Prostate gland (tissue), 2 donors: Measurements from ENCODE around the gene PPP1R15B. TPM values are rescaled to one million over a fixed set of nuclear protein-coding genes. Genes with fewer than 3 reads are reported as not detected.

Source experiments
- DNase-seq: peaks from one replicate; pipeline ENCODE4 v3.0.0-alpha.2; 2019; ENCODE audit warnings: low spot score
- H3K27ac ChIP-seq, 2 donors: fragments of 200-600 bp; sonication (generic); 2 replicates each; pipeline ENCODE4 v1.5.1; 2017 to 2019
- H3K27me3 ChIP-seq: fragments of 200-600 bp; sonication (generic); replicated peaks from 2 replicates; pipeline ENCODE4 v1.5.1; 2019; ENCODE audit not compliant: insufficient read depth
- H3K36me3 ChIP-seq, 2 donors: fragments of 200-600 bp; sonication (generic); 1 replicate in 1 of 2; 2 replicates in 1 of 2; pipeline versions ENCODE4 v1.5.1 to v1.8.1; 2017 to 2019
- H3K4me1 ChIP-seq: fragments of 200-600 bp; sonication (generic); replicated peaks from 2 replicates; pipeline ENCODE4 v1.5.1; 2019
- H3K4me3 ChIP-seq, 2 donors: fragments of 200-600 bp; sonication (generic); 2 replicates each; pipeline ENCODE4 v1.5.1; 2017 to 2019
- H3K9me3 ChIP-seq: fragments of 200-600 bp; sonication (generic); 2 replicates; pipeline ENCODE4 v1.5.1; 2017
- POLR2A ChIP-seq: fragments of 450-650 bp; IDR thresholded peaks from one replicate; pipeline ENCODE4 v1.6.1; 2016; ENCODE audit warnings: antibody characterized with exemption, mild to moderate bottlenecking
- POLR2AphosphoS5 ChIP-seq: sonication (generic); formaldehyde crosslinking; IDR thresholded peaks from one replicate; pipeline ENCODE4 v1.6.1; 2017; ENCODE audit warnings: antibody characterized with exemption
- WGBS: methylation state at CpG from one replicate; pipeline ENCODE4 v1.1.5; 2018; 5-methylcytosine and 5-hydroxymethylcytosine counted together
- intact Hi-C: fragments of 100-400 bp; cut with DNase I; formaldehyde crosslinking; loops from one replicate; pipeline ENCODE4 v1.14.2; 2022
- total RNA-seq, 2 donors: library from RNA; depleted of rRNA; stranded (reverse); fragments of >200 nt; gene quantifications; one replicate each; pipeline ENCODE4 v1.1.0, GENCODE V29; 2016
- TF ChIP-seq, protein P1 (sequence below), 4 experiments: fragments of 200-600 bp in 2 of 4; fragments of 450-650 bp in 2 of 4; sonication (generic) in 2 of 4; IDR thresholded peaks; 1 replicate in 3 of 4; 2 replicates in 1 of 4; pipeline ENCODE4 v1.5.1; 2016 to 2019; ENCODE audit warnings: antibody characterized with exemption in 4 of 4, mild to moderate bottlenecking in 2 of 4, moderate library complexity in 2 of 4

PPP1R15B gene
- total RNA-seq, 2 donors from 2014 or later: 43.5 to 45.0 TPM

DNA sequence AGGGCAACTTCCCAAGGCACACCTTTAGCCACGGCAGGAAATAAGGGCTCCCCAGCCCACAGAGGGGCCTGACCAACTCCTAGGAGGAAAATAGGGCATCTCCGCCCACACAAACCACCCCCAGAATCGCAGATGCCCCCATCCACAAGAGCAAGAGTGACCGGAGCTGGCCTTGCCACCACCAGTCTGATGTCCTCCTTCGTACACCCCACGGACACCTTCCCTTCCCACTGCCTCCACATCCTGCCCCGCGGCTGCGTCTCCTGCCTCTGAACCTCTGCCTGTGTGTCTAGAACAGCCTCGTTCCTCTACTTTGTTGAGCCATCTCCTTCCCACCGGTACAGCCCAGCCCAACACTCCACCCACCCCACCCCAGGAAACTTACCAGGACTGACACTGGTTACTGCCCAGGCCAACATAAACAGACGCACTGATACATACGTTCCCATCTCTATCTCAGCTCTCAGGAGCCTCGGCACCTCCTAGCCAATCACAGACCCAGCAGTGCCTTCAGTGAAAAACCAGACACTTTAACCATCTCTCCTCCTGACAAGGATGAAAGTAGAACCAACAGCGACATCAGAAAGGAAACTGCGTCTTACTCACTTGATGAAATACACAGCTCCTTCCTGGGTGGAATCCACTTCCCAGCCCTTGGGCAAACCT is 44.3 kb downstream of the PPP1R15B start:
- Histone ChIP-seq H3K27ac (no peak overlapping the region), H3K36me3 (no peaks in the 10 kb centered on the region), H3K4me1 (peaks cover 7% of the 10 kb centered on the region), H3K4me3 (no peak overlapping the region), H3K9me3 (no peaks in the 10 kb centered on the region), H3K27me3 (no peaks in the 10 kb centered on the region)
- no peak for DNase-seq
- intact Hi-C loops: loop anchor here (5.0 kb wide), 1 partner anchor 135 kb away; no protein-coding TSS in a partner anchor
- 82% methylated on average over 16 of the region's 16 CpGs for WGBS
- TF ChIP-seq POLR2AphosphoS5: no peak

DNA sequence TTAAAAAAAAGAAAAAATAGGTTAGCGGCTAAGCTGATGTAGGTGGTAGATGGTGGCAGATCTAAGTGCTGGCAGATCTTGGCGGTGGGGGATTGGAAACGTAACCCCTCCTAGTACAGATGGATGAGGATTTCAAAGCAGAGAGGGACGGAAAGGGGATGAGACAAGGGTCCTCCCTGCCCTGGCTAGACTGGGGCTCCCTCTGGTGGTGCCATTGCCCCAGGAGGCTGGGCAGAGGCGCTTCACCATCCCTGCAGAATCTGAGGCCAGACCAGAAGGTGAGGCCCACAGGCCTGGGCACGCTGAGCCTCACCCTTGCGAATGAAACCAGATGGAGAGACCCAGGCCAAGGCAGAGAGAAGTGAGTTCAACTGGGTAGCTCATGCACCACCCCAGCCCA is 44.9 kb downstream of the PPP1R15B start:
- no peaks in the 10 kb centered on the region for H3K9me3 ChIP-seq
- H3K27me3 ChIP-seq: no peaks in the 10 kb centered on the region
- H3K27ac ChIP-seq: no peak overlapping the region
- H3K4me1 ChIP-seq: peaks cover 7% of the 10 kb centered on the region
- intact Hi-C loops: loop anchor here (5.0 kb wide), 1 partner anchor 136 kb away; no protein-coding TSS in a partner anchor
- no peaks in the 10 kb centered on the region for H3K36me3 ChIP-seq
- DNase-seq: no peak
- H3K4me3 ChIP-seq: no peak overlapping the region
- WGBS: 83% methylated on average over 7 of the region's 7 CpGs
- TF ChIP-seq, protein P1, sequence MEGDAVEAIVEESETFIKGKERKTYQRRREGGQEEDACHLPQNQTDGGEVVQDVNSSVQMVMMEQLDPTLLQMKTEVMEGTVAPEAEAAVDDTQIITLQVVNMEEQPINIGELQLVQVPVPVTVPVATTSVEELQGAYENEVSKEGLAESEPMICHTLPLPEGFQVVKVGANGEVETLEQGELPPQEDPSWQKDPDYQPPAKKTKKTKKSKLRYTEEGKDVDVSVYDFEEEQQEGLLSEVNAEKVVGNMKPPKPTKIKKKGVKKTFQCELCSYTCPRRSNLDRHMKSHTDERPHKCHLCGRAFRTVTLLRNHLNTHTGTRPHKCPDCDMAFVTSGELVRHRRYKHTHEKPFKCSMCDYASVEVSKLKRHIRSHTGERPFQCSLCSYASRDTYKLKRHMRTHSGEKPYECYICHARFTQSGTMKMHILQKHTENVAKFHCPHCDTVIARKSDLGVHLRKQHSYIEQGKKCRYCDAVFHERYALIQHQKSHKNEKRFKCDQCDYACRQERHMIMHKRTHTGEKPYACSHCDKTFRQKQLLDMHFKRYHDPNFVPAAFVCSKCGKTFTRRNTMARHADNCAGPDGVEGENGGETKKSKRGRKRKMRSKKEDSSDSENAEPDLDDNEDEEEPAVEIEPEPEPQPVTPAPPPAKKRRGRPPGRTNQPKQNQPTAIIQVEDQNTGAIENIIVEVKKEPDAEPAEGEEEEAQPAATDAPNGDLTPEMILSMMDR (IDR thresholded peaks at IDR 0.05): peak in 1 of 4 experiments; percentile 39
- TF ChIP-seq POLR2AphosphoS5: no peak

DNA sequence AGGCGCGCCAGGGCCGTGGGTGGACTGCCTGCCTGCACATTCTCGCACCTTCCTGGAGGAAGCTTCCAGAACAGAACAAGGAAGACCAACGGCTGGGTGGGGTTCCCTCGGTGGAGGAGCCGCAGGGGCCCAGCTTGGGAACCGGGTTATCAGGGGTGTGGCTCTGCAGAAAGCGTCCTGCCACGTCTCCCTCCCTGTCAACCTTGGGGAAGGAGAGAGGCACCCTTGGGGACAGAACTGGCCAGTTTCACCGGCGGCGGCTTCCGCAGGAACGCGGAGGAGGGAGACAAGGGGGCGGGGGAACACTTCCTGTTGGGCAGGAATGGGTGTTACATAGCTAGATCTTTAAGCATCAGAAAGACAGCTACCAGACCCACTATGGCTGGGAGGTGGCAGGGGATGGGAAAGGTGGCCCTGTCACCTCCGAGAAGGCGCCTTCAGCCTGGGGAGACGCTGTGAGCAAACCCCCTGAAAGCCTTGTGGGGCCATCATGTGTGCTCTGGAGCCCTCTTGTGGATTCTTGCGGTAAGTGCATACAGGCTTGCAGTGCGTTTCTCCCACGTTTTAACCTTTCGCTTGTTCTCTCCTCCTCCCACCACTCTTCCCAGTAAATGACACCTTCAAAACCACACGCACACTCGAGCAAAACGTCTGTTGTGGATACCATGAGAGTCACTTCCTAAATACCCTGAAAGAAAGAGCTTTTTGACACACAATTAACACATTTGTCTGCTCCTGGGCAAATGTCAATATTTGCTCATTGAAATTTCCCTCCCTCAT is 48.1 kb downstream of the PPP1R15B start:
- intact Hi-C loops: loop anchor here (1.0 to 5.0 kb wide), 4 partner anchors 105 to 496 kb away; partner anchors contain the start of gene GOLT1A
- peaks cover 7% of the 10 kb centered on the region for H3K4me1 ChIP-seq
- no peaks in the 10 kb centered on the region for H3K27me3 ChIP-seq
- no peaks in the 10 kb centered on the region for H3K36me3 ChIP-seq
- peak overlapping the region; percentile 18 to 20 for H3K4me3 ChIP-seq
- H3K27ac ChIP-seq: peak overlapping the region; percentile 64
- no peak for TF ChIP-seq POLR2A
- TF ChIP-seq, protein P1 (IDR thresholded peaks at IDR 0.05): peak; percentile 95 to 98 (median 96)
- TF ChIP-seq POLR2AphosphoS5: peak; percentile 60
- WGBS: under 1% methylated on average over 27 of the region's 27 CpGs
- peak; percentile 62 for DNase-seq
- H3K9me3 ChIP-seq: no peaks in the 10 kb centered on the region

DNA sequence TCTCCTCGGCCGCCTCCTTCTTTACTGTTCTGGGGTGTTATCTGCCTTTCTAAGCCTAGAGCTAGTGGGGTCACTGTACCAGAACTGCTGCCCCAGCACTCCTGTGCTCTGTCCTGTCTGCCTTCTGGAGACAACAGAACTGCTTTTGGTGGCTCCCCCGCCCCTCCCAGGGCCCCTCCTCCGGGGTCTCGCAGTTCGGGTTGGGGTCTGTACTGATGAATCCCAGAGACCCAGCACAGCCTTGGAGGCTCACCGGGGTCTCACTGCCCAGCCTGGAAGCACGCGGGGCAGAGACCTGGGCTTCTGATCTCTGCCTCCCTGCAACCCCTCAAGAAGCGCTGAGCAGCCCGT is 48.7 kb downstream of the PPP1R15B start:
- peaks cover 7% of the 10 kb centered on the region for H3K4me1 ChIP-seq
- no peak for DNase-seq
- H3K27ac ChIP-seq: peak overlapping the region; percentile 64
- H3K36me3 ChIP-seq: no peaks in the 10 kb centered on the region
- WGBS: 35% methylated on average over 11 of the region's 11 CpGs
- H3K9me3 ChIP-seq: no peaks in the 10 kb centered on the region
- H3K27me3 ChIP-seq: no peaks in the 10 kb centered on the region
- TF ChIP-seq POLR2AphosphoS5: no peak
- TF ChIP-seq, protein P1 (IDR thresholded peaks at IDR 0.05): no peak
- TF ChIP-seq POLR2A: no peak
- H3K4me3 ChIP-seq: peak overlapping the region; percentile 18 to 20
- intact Hi-C loops: loop anchor here (1.0 to 5.0 kb wide), 4 partner anchors 105 to 496 kb away; partner anchors contain the start of gene GOLT1A

DNA sequence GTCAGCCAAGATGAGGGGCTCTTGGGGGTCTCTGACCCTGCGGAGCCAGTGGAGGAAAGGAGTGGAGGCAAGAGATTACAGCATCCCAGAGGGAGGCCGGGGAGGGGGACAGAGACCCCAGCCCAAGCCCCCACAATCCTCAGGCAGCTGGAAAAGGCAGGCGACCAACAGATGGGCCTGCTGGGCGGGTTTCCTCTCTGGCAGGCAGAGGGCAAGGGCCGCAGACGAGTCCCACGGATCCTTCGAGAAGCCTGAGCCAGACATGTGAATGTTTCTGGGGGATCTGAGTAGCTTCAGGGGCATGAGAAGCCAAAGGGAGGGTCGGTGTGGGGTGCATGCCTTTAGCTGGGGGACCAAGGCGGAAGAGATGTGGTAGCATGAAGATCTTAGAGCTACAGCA is 49.8 kb downstream of the PPP1R15B start:
- H3K4me1 ChIP-seq: peaks cover 7% of the 10 kb centered on the region
- H3K9me3 ChIP-seq: no peaks in the 10 kb centered on the region
- 86% methylated on average over 10 of the region's 10 CpGs for WGBS
- intact Hi-C loops: loop anchor here (5.0 kb wide), 2 partner anchors 149 to 494 kb away; partner anchors contain the start of gene GOLT1A
- no peaks in the 10 kb centered on the region for H3K27me3 ChIP-seq
- no peaks in the 10 kb centered on the region for H3K36me3 ChIP-seq
- H3K4me3 ChIP-seq: no peak overlapping the region
- no peak overlapping the region for H3K27ac ChIP-seq
- DNase-seq: no peak
- TF ChIP-seq POLR2AphosphoS5 (no peak), POLR2A (no peak)
- TF ChIP-seq, protein P1 (IDR thresholded peaks at IDR 0.05): no peak
